HepG2 (cell line): ENCODE measurements around the gene EEF1E1. TPM values are rescaled to one million over a fixed set of nuclear protein-coding genes. Genes with fewer than 3 reads are reported as not detected.

ENCODE experiments used
- BRD4 ChIP-seq: sonication (generic); formaldehyde crosslinking; IDR thresholded peaks from 2 replicates; pipeline ENCODE4 v1.4.0; 2020; ENCODE audit warnings: missing genetic modification reagents
- ETV6 ChIP-seq: sonication (generic); formaldehyde crosslinking; conservative IDR thresholded peaks from 2 replicates; pipeline ENCODE4 v1.4.0; 2020; ENCODE audit warnings: missing genetic modification reagents
- KLF6 ChIP-seq: IDR thresholded peaks from 2 replicates; pipeline ENCODE4 v1.8.0; 2016; ENCODE audit warnings: missing biosample characterization, missing genetic modification reagents
- NCOA5 ChIP-seq: sonication (generic); formaldehyde crosslinking; IDR thresholded peaks from 2 replicates; pipeline ENCODE4 v1.4.0; 2020; ENCODE audit warnings: missing genetic modification reagents
- PAWR ChIP-seq: sonication (generic); formaldehyde crosslinking; IDR thresholded peaks from 2 replicates; pipeline ENCODE4 v1.4.0; 2020; ENCODE audit warnings: missing genetic modification reagents, mild to moderate bottlenecking, borderline replicate concordance
- SETDB1 ChIP-seq: sonication (generic); formaldehyde crosslinking; IDR thresholded peaks from 2 replicates; pipeline ENCODE4 v1.5.1; 2020; ENCODE audit warnings: missing genetic modification reagents, mild to moderate bottlenecking, borderline replicate concordance
- SIX1 ChIP-seq: sonication (generic); formaldehyde crosslinking; IDR thresholded peaks from 2 replicates; pipeline ENCODE4 v1.4.0; 2020; ENCODE audit warnings: missing genetic modification reagents, borderline replicate concordance
- SNAPC2 ChIP-seq: sonication (generic); formaldehyde crosslinking; IDR thresholded peaks from 2 replicates; pipeline ENCODE4 v1.8.1; 2022; ENCODE audit warnings: mild to moderate bottlenecking, missing genetic modification reagents
- SOX13 ChIP-seq, 3 experiments: fragments of 450-650 bp in 1 of 3; sonication (generic) in 1 of 3; formaldehyde crosslinking in 1 of 3; IDR thresholded peaks in 2 of 3; conservative IDR thresholded peaks in 1 of 3; 2 replicates each; pipeline versions ENCODE4 v1.5.0 to v1.6.1; 2016 to 2020; ENCODE audit warnings: antibody characterized with exemption in 1 of 3, mild to moderate bottlenecking in 1 of 3, missing compliant biosample characterization in 1 of 3, missing genetic modification reagents in 1 of 3, moderate library complexity in 1 of 3
- ZBTB21 ChIP-seq: sonication (generic); formaldehyde crosslinking; IDR thresholded peaks from 2 replicates; pipeline ENCODE4 v1.4.0; 2020; ENCODE audit warnings: missing genetic modification reagents
- ZFP36L1 ChIP-seq: sonication (generic); formaldehyde crosslinking; IDR thresholded peaks from 2 replicates; pipeline ENCODE4 v1.8.0; 2022; ENCODE audit warnings: mild to moderate bottlenecking, missing genetic modification reagents, moderate library complexity
- ZNF251 ChIP-seq: sonication (generic); formaldehyde crosslinking; IDR thresholded peaks from 2 replicates; pipeline ENCODE4 v1.9.0; 2021; ENCODE audit warnings: mild to moderate bottlenecking, missing genetic modification reagents
- ZNF446 ChIP-seq: sonication (generic); formaldehyde crosslinking; IDR thresholded peaks from 2 replicates; pipeline ENCODE4 v1.5.0; 2020; ENCODE audit warnings: mild to moderate bottlenecking, missing genetic modification reagents
- polyA plus RNA-seq, 8 experiments: library from polyadenylated mRNA; depleted of rRNA in 3 of 8; stranded (reverse) in 7 of 8; unstranded in 1 of 8; fragments of >200 nt; fragmentation: Illumina TruSeq in 4 of 8; extraction: Trizol in 4 of 8; gene quantifications; 2 replicates each; pipeline versions ENCODE4 v1.2.1 to v1.2.3, GENCODE V29; 2011 to 2016; ENCODE audit warnings: low read depth in 4 of 8, missing spikeins in 1 of 8, mixed read lengths in 1 of 8; ENCODE audit not compliant: insufficient read depth in 1 of 8
- total RNA-seq, 5 experiments: library from RNA; depleted of rRNA; stranded (reverse); fragments of >200 nt; fragmentation: Illumina TruSeq; extraction: Trizol; gene quantifications; 2 replicates each; pipeline ENCODE4 v1.2.3, GENCODE V29; 2016; ENCODE audit warnings: low read depth in 1 of 5
- TF ChIP-seq, protein P1 (sequence below): sonication (generic); formaldehyde crosslinking; IDR thresholded peaks from one replicate; pipeline ENCODE4 v1.5.1; 2020; ENCODE audit warnings: mild to moderate bottlenecking, missing genetic modification reagents; ENCODE audit errors: not compliant biosample characterization
- TF ChIP-seq, protein P2 (sequence below): sonication (generic); formaldehyde crosslinking; IDR thresholded peaks from 2 replicates; pipeline ENCODE4 v1.4.0; 2020; ENCODE audit warnings: missing genetic modification reagents
- TF ChIP-seq, protein P3 (sequence below): IDR thresholded peaks from 2 replicates; pipeline ENCODE4 v1.6.1; 2016
- TF ChIP-seq, protein P4 (sequence below): sonication (generic); formaldehyde crosslinking; IDR thresholded peaks from 2 replicates; pipeline ENCODE4 v1.5.1; 2020; ENCODE audit warnings: mild to moderate bottlenecking, moderate library complexity, missing genetic modification reagents

EEF1E1 gene
- total and polyA plus RNA-seq, 2 of the 13 experiments (the other 11 are each of a cell fraction or from before 2014, with no cell fraction given), result 128 to 188 TPM

DNA sequence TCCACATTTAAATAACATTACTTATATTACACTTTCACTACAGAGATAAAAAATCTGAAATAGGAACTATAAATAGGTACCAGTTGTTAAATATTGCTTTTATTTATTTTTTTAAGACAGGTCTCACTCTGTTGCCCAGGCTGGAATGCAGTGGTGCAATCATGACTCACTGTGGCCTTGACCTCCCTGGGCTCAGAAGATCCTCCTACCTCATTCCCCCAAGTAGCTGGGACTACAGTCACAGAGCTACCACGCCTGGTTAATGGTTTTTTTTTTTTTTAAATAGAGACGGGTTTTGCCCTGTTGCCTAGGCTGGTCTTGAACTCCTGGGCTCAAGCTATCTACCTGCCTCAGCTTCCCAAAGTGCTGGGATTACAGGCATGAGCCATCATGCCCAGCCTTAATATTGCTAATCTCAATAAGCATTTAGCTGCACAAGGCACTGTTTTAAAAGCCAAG is 17.3 kb downstream of the EEF1E1 start (continued):
- TF ChIP-seq, protein P1, sequence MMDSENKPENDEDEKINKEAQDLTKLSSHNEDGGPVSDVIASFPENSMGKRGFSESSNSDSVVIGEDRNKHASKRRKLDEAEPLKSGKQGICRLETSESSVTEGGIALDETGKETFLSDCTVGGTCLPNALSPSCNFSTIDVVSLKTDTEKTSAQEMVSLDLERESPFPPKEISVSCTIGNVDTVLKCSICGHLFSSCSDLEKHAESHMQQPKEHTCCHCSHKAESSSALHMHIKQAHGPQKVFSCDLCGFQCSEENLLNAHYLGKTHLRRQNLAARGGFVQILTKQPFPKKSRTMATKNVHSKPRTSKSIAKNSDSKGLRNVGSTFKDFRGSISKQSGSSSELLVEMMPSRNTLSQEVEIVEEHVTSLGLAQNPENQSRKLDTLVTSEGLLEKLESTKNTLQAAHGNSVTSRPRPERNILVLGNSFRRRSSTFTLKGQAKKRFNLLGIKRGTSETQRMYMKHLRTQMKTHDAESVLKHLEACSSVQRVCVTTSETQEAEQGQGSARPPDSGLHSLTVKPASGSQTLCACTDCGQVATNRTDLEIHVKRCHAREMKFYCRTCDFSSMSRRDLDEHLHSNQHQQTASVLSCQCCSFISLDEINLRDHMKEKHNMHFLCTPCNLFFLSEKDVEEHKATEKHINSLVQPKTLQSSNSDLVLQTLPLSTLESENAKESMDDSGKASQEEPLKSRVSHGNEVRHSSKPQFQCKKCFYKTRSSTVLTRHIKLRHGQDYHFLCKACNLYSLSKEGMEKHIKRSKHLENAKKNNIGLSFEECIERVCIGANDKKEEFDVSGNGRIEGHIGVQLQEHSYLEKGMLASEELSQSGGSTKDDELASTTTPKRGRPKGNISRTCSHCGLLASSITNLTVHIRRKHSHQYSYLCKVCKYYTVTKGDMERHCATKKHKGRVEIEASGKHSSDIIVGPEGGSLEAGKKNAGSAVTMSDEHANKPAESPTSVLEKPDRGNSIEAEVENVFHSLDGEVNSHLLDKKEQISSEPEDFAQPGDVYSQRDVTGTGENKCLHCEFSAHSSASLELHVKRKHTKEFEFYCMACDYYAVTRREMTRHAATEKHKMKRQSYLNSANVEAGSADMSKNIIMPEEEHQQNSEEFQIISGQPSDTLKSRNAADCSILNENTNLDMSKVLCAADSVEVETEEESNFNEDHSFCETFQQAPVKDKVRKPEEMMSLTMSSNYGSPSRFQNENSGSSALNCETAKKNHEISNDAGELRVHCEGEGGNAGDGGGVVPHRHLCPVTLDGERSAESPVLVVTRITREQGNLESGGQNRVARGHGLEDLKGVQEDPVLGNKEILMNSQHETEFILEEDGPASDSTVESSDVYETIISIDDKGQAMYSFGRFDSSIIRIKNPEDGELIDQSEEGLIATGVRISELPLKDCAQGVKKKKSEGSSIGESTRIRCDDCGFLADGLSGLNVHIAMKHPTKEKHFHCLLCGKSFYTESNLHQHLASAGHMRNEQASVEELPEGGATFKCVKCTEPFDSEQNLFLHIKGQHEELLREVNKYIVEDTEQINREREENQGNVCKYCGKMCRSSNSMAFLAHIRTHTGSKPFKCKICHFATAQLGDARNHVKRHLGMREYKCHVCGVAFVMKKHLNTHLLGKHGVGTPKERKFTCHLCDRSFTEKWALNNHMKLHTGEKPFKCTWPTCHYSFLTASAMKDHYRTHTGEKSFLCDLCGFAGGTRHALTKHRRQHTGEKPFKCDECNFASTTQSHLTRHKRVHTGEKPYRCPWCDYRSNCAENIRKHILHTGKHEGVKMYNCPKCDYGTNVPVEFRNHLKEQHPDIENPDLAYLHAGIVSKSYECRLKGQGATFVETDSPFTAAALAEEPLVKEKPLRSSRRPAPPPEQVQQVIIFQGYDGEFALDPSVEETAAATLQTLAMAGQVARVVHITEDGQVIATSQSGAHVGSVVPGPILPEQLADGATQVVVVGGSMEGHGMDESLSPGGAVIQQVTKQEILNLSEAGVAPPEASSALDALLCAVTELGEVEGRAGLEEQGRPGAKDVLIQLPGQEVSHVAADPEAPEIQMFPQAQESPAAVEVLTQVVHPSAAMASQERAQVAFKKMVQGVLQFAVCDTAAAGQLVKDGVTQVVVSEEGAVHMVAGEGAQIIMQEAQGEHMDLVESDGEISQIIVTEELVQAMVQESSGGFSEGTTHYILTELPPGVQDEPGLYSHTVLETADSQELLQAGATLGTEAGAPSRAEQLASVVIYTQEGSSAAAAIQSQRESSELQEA (CRISPR knock-in tag), result no peak
- TF ChIP-seq, protein P2, sequence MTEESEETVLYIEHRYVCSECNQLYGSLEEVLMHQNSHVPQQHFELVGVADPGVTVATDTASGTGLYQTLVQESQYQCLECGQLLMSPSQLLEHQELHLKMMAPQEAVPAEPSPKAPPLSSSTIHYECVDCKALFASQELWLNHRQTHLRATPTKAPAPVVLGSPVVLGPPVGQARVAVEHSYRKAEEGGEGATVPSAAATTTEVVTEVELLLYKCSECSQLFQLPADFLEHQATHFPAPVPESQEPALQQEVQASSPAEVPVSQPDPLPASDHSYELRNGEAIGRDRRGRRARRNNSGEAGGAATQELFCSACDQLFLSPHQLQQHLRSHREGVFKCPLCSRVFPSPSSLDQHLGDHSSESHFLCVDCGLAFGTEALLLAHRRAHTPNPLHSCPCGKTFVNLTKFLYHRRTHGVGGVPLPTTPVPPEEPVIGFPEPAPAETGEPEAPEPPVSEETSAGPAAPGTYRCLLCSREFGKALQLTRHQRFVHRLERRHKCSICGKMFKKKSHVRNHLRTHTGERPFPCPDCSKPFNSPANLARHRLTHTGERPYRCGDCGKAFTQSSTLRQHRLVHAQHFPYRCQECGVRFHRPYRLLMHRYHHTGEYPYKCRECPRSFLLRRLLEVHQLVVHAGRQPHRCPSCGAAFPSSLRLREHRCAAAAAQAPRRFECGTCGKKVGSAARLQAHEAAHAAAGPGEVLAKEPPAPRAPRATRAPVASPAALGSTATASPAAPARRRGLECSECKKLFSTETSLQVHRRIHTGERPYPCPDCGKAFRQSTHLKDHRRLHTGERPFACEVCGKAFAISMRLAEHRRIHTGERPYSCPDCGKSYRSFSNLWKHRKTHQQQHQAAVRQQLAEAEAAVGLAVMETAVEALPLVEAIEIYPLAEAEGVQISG, result peak; percentile 76
- no peak for TF ChIP-seq NCOA5 (CRISPR knock-in tag)
- peak; percentile 78 for TF ChIP-seq SOX13 (IDR thresholded peaks at IDR 0.05)
- TF ChIP-seq SOX13 (CRISPR knock-in tag; conservative IDR thresholded peaks at IDR 0.05 in 1 of 2, IDR thresholded peaks at IDR 0.05 in 1 of 2), result peak in 1 of 2 experiments; percentile 93; a peak in 2 of 4 replicates
- TF ChIP-seq ZFP36L1, result peak; percentile 66; the same call in 1 of the 2 replicates
- TF ChIP-seq, protein P3, sequence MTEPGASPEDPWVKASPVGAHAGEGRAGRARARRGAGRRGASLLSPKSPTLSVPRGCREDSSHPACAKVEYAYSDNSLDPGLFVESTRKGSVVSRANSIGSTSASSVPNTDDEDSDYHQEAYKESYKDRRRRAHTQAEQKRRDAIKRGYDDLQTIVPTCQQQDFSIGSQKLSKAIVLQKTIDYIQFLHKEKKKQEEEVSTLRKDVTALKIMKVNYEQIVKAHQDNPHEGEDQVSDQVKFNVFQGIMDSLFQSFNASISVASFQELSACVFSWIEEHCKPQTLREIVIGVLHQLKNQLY (CRISPR knock-in tag), result peak; percentile 82
- TF ChIP-seq SETDB1 (CRISPR knock-in tag), result no peak
- TF ChIP-seq ZNF251 (CRISPR knock-in tag), result no peak
- TF ChIP-seq ETV6 (CRISPR knock-in tag), result no peak
- TF ChIP-seq, protein P4, sequence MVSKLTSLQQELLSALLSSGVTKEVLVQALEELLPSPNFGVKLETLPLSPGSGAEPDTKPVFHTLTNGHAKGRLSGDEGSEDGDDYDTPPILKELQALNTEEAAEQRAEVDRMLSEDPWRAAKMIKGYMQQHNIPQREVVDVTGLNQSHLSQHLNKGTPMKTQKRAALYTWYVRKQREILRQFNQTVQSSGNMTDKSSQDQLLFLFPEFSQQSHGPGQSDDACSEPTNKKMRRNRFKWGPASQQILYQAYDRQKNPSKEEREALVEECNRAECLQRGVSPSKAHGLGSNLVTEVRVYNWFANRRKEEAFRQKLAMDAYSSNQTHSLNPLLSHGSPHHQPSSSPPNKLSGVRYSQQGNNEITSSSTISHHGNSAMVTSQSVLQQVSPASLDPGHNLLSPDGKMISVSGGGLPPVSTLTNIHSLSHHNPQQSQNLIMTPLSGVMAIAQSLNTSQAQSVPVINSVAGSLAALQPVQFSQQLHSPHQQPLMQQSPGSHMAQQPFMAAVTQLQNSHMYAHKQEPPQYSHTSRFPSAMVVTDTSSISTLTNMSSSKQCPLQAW (CRISPR knock-in tag), result peak; percentile 78; the same call in 1 of the 2 replicates
- TF ChIP-seq ZBTB21 (CRISPR knock-in tag), result no peak
- peak; percentile 87 for TF ChIP-seq KLF6
- TF ChIP-seq SNAPC2, result no peak
- TF ChIP-seq SIX1, result peak; percentile 79; the same call in 1 of the 2 replicates
- no peak for TF ChIP-seq BRD4 (CRISPR knock-in tag)
- TF ChIP-seq ZNF446, result no peak
- no peak for TF ChIP-seq PAWR (CRISPR knock-in tag)
